Tongue (tissue), 2 donors: ENCODE data around the gene PEX7. TPM values are rescaled to one million over a fixed set of nuclear protein-coding genes. Genes with fewer than 3 reads are reported as not detected.
"Not testable (repeated sequence)": the region's sequence is repeated elsewhere in the genome, so short reads cannot be mapped to it uniquely, and the experiment has no call there.

Experiments
- DNase-seq: peaks from one replicate; pipeline ENCODE4 v3.0.0-alpha.2; 2015
- total RNA-seq: library from RNA; depleted of rRNA; stranded (reverse); fragments of >200 nt; gene quantifications from one replicate; pipeline ENCODE4 v1.2.3, GENCODE V29; 2014

The PEX7 gene
- 10.1 TPM for total RNA-seq

DNA sequence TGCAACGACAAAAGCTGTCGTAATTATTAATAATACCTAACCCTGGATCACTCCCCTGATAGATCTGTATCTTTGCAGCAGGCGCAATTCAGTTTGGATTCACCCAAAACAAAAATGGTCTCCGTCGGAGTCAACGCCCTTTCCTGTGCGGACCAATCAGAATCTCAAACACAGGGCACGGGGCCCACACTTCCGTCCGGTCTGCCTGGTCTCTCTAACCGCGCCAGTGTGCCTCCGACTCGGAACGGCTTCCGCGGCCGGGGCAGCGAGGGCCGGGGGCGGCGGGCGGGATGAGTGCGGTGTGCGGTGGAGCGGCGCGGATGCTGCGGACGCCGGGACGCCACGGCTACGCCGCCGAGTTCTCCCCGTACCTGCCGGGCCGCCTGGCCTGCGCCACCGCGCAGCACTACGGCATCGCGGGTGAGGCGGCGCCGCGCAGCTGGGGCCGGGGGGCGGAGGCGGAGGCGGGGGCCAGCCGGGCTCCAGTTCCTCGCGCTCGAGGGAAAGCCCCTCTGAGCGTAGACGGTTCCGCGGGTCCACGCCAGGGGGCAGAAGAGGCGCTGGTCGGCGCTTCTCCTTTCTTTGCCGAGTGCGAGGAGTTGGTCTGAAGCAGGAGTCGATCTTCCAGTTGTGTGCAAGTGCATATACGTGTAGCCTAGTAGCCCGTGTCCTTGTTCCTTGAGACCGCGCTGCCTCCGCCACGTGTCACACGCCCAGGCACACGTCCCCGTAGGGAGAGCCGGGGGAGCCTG lies at the start of gene PEX7:
Gene PEX7 (plus strand): TSS at position 217 of the 752 bp plus-strand sequence. CDS start 74 bp downstream, at position 291.
- peak; percentile 97 for DNase-seq

- peak; percentile 15 for DNase-seq
Measured at GRCh38 chr6:136772685-136773472, 49.5 kb upstream of the PEX7 start.

DNA sequence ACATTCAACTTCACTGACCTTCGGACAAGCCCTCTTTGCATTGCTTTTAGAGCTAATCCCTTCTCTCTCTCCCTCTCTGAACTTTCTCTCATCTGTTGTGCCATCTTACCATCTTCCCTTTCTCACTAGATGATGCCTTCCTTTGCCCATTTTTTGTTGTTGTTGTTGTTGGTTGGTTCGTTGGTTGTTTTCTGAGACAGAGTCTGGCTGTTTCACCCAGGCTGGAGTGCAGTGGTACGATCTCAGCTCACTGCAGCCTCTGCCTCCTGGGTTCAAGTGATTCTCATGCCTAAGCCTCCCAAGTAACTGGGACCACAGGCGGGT lies 49.0 kb upstream of the PEX7 start:
- no peak for DNase-seq

- no peak for DNase-seq
Measured at GRCh38 chr6:136774228-136775041, 48.0 kb upstream of the PEX7 start.

- no peak for DNase-seq
Measured at GRCh38 chr6:136775081-136775480, 47.3 kb upstream of the PEX7 start.

DNA sequence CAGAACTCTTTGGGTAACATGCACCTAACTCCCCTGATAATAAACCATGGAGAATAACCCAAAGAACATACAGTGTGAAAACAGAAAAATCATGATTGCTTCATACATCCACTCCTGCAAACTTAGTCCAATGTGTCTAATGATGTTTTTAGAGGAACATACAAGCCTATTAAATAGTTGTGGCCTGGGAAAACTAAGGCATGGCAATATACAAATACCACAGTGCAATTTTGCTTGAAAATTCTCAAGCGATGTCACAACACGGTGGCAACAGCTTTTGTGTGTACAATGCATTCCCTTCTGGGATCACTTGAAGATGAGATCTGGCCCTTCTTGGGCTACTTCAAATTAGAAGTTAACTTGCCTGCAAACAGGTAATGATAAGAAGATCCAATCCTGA lies 46.8 kb upstream of the PEX7 start:
- no peak for DNase-seq

DNA sequence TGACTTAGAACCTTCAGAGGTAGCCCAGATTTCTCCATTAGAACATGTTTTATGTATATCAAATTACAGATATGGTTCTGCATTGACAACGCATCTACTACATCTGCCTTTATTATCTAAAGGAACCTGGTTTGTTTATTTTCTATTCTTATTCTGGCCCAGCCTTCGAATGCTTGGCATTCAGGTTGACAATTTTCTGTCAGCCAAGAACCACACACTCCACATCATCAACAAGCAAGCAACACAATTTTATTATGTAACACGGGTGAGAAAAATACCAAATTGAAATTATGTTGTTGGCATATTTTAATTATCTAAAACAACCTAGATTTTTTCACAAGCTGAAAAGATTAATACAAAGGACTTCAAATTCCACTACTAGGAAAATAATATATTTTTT lies 44.7 kb upstream of the PEX7 start:
- no peak for DNase-seq

GRCh38 chr6:136779682-136780081 lies 42.7 kb upstream of the PEX7 start:
- no peak for DNase-seq

DNA sequence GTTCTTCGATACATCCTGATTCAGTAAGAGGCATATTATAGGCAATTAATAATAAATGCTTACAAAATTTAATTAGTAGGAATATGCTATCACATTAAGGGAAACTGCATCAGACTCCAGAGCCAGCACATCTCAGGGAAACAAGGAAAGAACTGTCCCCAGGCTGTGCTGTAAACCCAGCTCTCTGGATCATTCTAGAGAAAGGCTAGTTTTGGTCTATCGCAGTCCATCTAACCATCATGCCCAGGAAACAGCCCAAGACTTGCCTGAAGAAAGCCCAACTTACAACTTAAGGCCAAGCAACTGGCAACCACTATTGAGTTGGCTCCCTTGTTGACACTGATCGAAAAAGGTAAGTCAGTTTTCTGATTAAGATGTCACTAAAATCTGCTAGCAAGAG lies 41.4 kb upstream of the PEX7 start:
- DNase-seq = no peak

GRCh38 chr6:136782021-136782770 lies 40.2 kb upstream of the PEX7 start:
- no peak for DNase-seq

DNA sequence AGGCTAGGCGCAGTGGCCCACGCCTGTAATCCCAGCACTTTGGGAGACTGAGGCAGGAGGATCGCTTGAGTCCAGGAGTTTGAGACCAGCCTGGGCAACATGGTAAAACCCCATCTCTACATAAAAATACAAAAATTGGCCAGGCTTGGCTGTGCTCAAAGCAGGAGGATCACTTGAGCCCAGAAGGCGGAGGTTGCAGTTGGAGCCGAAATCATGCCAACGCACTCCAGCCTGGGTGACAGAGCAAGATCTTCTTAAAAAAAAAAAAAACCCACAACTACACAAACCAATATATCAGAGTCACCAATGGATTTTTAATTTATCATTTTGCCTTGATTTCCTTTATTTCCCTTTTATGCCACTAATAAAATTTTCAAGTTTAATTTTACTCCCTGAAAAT lies 39.4 kb upstream of the PEX7 start:
- DNase-seq = no peak

- DNase-seq = no peak
Measured at GRCh38 chr6:136783495-136784270, 38.7 kb upstream of the PEX7 start.

DNA sequence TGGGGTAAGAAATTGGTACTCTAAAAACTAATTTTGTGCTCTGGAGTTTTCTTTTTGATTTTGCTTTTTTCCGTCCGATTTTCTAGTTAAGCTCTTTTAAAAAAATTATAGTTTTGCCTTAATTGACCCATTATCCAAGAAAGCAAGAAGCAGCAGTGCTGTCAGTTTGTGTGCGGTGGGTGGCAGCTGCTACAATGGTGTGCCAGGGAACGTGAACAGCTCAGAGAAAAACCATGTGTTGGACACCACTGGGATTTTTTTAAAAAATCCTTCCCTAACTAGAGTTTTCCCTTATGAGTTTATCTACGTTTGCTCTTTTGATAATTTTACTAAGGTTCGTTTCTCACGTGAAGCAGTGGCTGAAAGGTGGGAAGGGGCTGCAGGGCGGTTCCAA lies 38.1 kb upstream of the PEX7 start:
- peak; percentile 19 for DNase-seq

- no peak for DNase-seq
Measured at GRCh38 chr6:136784910-136785746, 37.3 kb upstream of the PEX7 start.

GRCh38 chr6:136786658-136787057 lies 35.7 kb upstream of the PEX7 start:
- no peak for DNase-seq

- no peak for DNase-seq
Measured at GRCh38 chr6:136787726-136788068, 34.7 kb upstream of the PEX7 start.

- no peak for DNase-seq
Measured at GRCh38 chr6:136788069-136788902, 34.1 kb upstream of the PEX7 start.

- not testable (repeated sequence) for DNase-seq
Measured at GRCh38 chr6:136789440-136789839, 33.0 kb upstream of the PEX7 start.
